ENCODE measurements around the gene OPN4. TPM values are rescaled to one million over a fixed set of nuclear protein-coding genes. Genes with fewer than 3 reads are reported as not detected.

OPN4 gene
- total and polyA plus RNA-seq, 2 of the 13 experiments (the other 11 are each of a cell fraction or from before 2014, with no cell fraction given), result not detected

DNA sequence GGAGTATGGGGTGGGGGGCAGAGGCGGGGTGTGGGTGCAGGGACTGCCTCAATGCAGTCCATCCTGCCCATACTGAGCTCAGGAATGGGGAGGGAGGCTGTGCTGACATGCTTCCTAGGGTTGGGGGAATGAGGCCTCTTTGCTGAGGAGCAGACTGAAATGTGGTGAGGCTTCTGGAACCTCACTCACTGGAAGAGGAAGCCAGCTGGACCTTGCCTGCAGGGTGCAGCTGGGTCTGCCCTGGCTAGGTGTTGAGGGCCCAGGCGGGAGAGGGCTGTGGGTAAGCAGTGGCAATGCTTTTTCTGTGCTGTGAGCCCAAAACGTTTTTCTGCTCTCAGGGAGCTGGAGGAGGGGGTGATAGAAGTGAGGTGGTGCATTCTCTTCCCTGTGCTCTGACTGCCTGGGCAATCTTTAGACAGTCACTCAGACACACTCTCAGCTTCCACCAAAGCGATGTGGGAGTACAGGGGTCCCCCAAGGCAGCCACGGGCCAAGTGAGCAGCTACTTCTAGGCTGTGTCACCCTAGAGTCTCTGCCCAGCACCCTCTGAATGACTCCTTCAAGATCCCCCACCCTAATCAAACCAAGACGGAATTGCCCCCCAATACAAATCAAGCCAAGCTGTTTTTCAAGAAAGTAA lies 60.9 kb downstream of the OPN4 start:
- H3K27me3 ChIP-seq (ENCODE audit: control insufficient read depth in 1 of 2, insufficient read depth in 2 of 2, low read length in 2 of 2), result peaks cover 0 to 31% of the 10 kb centered on the region in 2 experiments; a peak in 3 of 5 replicates
- ChIA-PET CTCF (ENCODE audit: low intra/inter-chr PET ratio, low total read pairs) (no interaction called here), POLR2A (interaction anchor here (0.5 kb wide), 1 partner anchor 28 kb away, joined by 3 read pairs; no protein-coding TSS in a partner anchor)
- BruUV-seq (replicated peaks), result no TSS peak
- no peak overlapping the region for H2AFZ ChIP-seq (ENCODE audit: low read length)
- FAIRE-seq (no peak), DNase-seq (ENCODE audit: low spot score) (no peak), ATAC-seq (no peak)
- H3K4me2 ChIP-seq (ENCODE audit: low read depth, low read length), result no peak overlapping the region
- H3K36me3 ChIP-seq (replicated peaks in 1 of 2; ENCODE audit: control insufficient read depth in 1 of 2, insufficient read depth in 2 of 2, low read length in 2 of 2), result no peaks in the 10 kb centered on the region
- no peak overlapping the region for H3K4me3 ChIP-seq (replicated peaks in 1 of 3; ENCODE audit: insufficient read depth in 1 of 3, low read depth in 2 of 3, low read length in 3 of 3)
- no peak overlapping the region for H3K9ac ChIP-seq (ENCODE audit: insufficient read depth, low read depth, low read length)
- H3K4me1 ChIP-seq (ENCODE audit: insufficient read depth, low read length), result peaks cover 22% of the 10 kb centered on the region
- no peaks in the 10 kb centered on the region for H3K79me2 ChIP-seq (ENCODE audit: insufficient read depth, low read length)
- WGBS (ENCODE audit: low lambda C conversion rate), result 40% methylated on average over 3 of the region's 6 CpGs
- H4K20me1 ChIP-seq (ENCODE audit: insufficient read depth, low read length), result no peaks in the 10 kb centered on the region
- in situ Hi-C loops (cut with HindIII; ENCODE audit: extremely low pct_ligation_motif_present, low pct_unique_long_range_greater_than_20kb) (no loop called here), intact Hi-C loops (cut with micrococcal nuclease; ENCODE audit: unreplicated experiment) (no loop called here)
- no peak overlapping the region for H3K27ac ChIP-seq (ENCODE audit: extremely low read length, insufficient read depth, low read length)
- no peaks in the 10 kb centered on the region for H3K9me3 ChIP-seq (ENCODE audit: low read length)
- TF ChIP-seq TCF12 (IDR thresholded peaks at IDR 0.05) (no peak), TCF12 (CRISPR knock-in tag; IDR thresholded peaks at IDR 0.05) (no peak), KAT8 (CRISPR knock-in tag; IDR thresholded peaks at IDR 0.05) (no peak), ZNF562 (CRISPR knock-in tag; IDR thresholded peaks at IDR 0.05; ENCODE audit: borderline replicate concordance) (no peak), MEIS2 (CRISPR knock-in tag; IDR thresholded peaks at IDR 0.05) (no peak), HNRNPL (IDR thresholded peaks at IDR 0.05; ENCODE audit: low read depth, low read length) (no peak), ZFAT (CRISPR knock-in tag; conservative IDR thresholded peaks at IDR 0.05) (no peak), ZHX2 (IDR thresholded peaks at IDR 0.05; ENCODE audit: low read depth) (no peak), ZHX2 (CRISPR knock-in tag; IDR thresholded peaks at IDR 0.05; ENCODE audit: borderline replicate concordance) (no peak), GPBP1L1 (CRISPR knock-in tag; IDR thresholded peaks at IDR 0.05) (no peak), SIX1 (CRISPR knock-in tag; IDR thresholded peaks at IDR 0.05; ENCODE audit: borderline replicate concordance) (no peak), ZNF234 (CRISPR knock-in tag; conservative IDR thresholded peaks at IDR 0.05) (no peak)
- TF ChIP-seq, protein P1, sequence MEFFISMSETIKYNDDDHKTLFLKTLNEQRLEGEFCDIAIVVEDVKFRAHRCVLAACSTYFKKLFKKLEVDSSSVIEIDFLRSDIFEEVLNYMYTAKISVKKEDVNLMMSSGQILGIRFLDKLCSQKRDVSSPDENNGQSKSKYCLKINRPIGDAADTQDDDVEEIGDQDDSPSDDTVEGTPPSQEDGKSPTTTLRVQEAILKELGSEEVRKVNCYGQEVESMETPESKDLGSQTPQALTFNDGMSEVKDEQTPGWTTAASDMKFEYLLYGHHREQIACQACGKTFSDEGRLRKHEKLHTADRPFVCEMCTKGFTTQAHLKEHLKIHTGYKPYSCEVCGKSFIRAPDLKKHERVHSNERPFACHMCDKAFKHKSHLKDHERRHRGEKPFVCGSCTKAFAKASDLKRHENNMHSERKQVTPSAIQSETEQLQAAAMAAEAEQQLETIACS (CRISPR knock-in tag; IDR thresholded peaks at IDR 0.05), result no peak
- TF ChIP-seq, protein P2, sequence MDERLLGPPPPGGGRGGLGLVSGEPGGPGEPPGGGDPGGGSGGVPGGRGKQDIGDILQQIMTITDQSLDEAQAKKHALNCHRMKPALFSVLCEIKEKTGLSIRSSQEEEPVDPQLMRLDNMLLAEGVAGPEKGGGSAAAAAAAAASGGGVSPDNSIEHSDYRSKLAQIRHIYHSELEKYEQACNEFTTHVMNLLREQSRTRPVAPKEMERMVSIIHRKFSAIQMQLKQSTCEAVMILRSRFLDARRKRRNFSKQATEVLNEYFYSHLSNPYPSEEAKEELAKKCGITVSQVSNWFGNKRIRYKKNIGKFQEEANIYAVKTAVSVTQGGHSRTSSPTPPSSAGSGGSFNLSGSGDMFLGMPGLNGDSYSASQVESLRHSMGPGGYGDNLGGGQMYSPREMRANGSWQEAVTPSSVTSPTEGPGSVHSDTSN (CRISPR knock-in tag; IDR thresholded peaks at IDR 0.05), result no peak
